Ovary (tissue), 3 donors: ENCODE results near the gene FRMD3.

Experiments
- CTCF ChIP-seq, 3 donors: fragments of 450-650 bp in 2 of 3; fragments of 200-600 bp in 1 of 3; IDR thresholded peaks; one replicate each; pipeline versions ENCODE4 v1.5.1 to v1.8.0; 2016 to 2022; ENCODE audit warnings: antibody characterized with exemption in 3 of 3, mild to moderate bottlenecking in 1 of 3
- EP300 ChIP-seq: sonication (generic); formaldehyde crosslinking; IDR thresholded peaks from one replicate; pipeline ENCODE4 v1.6.1; 2017; ENCODE audit warnings: antibody characterized with exemption
- POLR2A ChIP-seq: fragments of 450-650 bp; IDR thresholded peaks from one replicate; pipeline ENCODE4 v1.6.1; 2017; ENCODE audit warnings: antibody characterized with exemption, mild to moderate bottlenecking, moderate library complexity
- donor health status: DM: no; HTN: no; CAD: no.

- TF ChIP-seq CTCF (IDR thresholded peaks at IDR 0.05) (no peak), POLR2A (no peak), EP300 (no peak)
Measured at GRCh38 chr9:83413367-83413766, 124.8 kb downstream of the FRMD3 start.
